Neural progenitor cell (in vitro differentiated cells): ENCODE data around the gene MEI1. TPM values are rescaled to one million over a fixed set of nuclear protein-coding genes. Genes with fewer than 3 reads are reported as not detected.
"Not testable (repeated sequence)": the region's sequence is repeated elsewhere in the genome, so short reads cannot be mapped to it uniquely, and the experiment has no call there.

Source experiments
- DNase-seq: peaks from one replicate; pipeline ENCODE4 v3.0.0-alpha.2; 2016; ENCODE audit warnings: low spot score
- H2AFZ ChIP-seq: fragments of 200-600 bp; sonication (generic); replicated peaks from 2 replicates; pipeline ENCODE4 v1.6.1; 2016; ENCODE audit warnings: antibody characterized with exemption
- H3F3A ChIP-seq: fragments of 200-600 bp; sonication (generic); 2 replicates; pipeline ENCODE4 v1.6.1; 2016; ENCODE audit warnings: antibody characterized with exemption, low read depth
- H3K27ac ChIP-seq: fragments of 200-600 bp; sonication (generic); 2 replicates; pipeline ENCODE4 v1.5.1; 2016; ENCODE audit warnings: mild to moderate bottlenecking
- H3K27me3 ChIP-seq: fragments of 200-600 bp; sonication (generic); 2 replicates; pipeline ENCODE4 v1.6.1; 2016; ENCODE audit warnings: mild to moderate bottlenecking, moderate library complexity
- H3K36me3 ChIP-seq: fragments of 200-600 bp; sonication (generic); 2 replicates; pipeline ENCODE4 v1.5.1; 2016
- H3K4me1 ChIP-seq: fragments of 200-600 bp; sonication (generic); 2 replicates; pipeline ENCODE4 v1.6.1; 2016; ENCODE audit warnings: mixed run types
- H3K4me2 ChIP-seq: fragments of 200-600 bp; sonication (generic); 2 replicates; pipeline ENCODE4 v1.6.1; 2016
- H3K4me3 ChIP-seq: fragments of 200-600 bp; sonication (generic); 2 replicates; pipeline ENCODE4 v1.5.1; 2016
- H3K79me2 ChIP-seq: fragments of 200-600 bp; sonication (generic); 2 replicates; pipeline ENCODE4 v1.6.1; 2016; ENCODE audit warnings: low read depth
- H3K9ac ChIP-seq: fragments of 200-600 bp; sonication (generic); 2 replicates; pipeline ENCODE4 v1.6.1; 2016
- H3K9me3 ChIP-seq: fragments of 200-600 bp; sonication (generic); 2 replicates; pipeline ENCODE4 v1.5.1; 2016; ENCODE audit warnings: low read depth
- H4K20me1 ChIP-seq: fragments of 200-600 bp; sonication (generic); 2 replicates; pipeline ENCODE4 v1.6.1; 2016; ENCODE audit warnings: low read depth
- H3K27ac Mint-ChIP-seq: 3 replicates; pipeline ENCODE4 v1.8.0; 2021; ENCODE audit warnings: mixed read lengths
- H3K27me3 Mint-ChIP-seq: 2 replicates; pipeline ENCODE4 v1.8.0; 2022; ENCODE audit warnings: low read depth, mild to moderate bottlenecking, inconsistent platforms, moderate library complexity, mixed read lengths; ENCODE audit not compliant: insufficient read depth
- H3K36me3 Mint-ChIP-seq: 3 replicates; pipeline ENCODE4 v1.8.0; 2021; ENCODE audit warnings: mixed read lengths
- H3K4me1 Mint-ChIP-seq: 3 replicates; pipeline ENCODE4 v1.8.0; 2021; ENCODE audit warnings: mixed read lengths
- H3K4me3 Mint-ChIP-seq: 3 replicates; pipeline ENCODE4 v1.8.0; 2021; ENCODE audit warnings: mild to moderate bottlenecking, moderate library complexity, mixed read lengths
- H3K9me3 Mint-ChIP-seq: 3 replicates; pipeline ENCODE4 v1.8.0; 2020; ENCODE audit warnings: mixed read lengths
- CTCF ChIP-seq: fragments of 200-600 bp; sonication (generic); IDR thresholded peaks from 2 replicates; pipeline ENCODE4 v1.5.1; 2017; ENCODE audit warnings: antibody characterized with exemption, mild to moderate bottlenecking
- EZH2 ChIP-seq: fragments of 200-600 bp; sonication (generic); IDR thresholded peaks from 2 replicates; pipeline ENCODE4 v1.6.1; 2017; ENCODE audit warnings: antibody characterized with exemption, mild to moderate bottlenecking, moderate library complexity
- EZH2phosphoT487 ChIP-seq: fragments of 200-600 bp; sonication (generic); IDR thresholded peaks from 2 replicates; pipeline ENCODE4 v1.6.1; 2017; ENCODE audit warnings: antibody characterized with exemption
- total RNA-seq: library from RNA; depleted of rRNA; stranded (reverse); fragments of >200 nt; gene quantifications from 2 replicates; pipeline ENCODE4 v1.2.3, GENCODE V29; 2015; ENCODE audit warnings: low replicate concordance

MEI1 gene
- total RNA-seq, 1 donor from 2014 or later: not detected

- Mint-ChIP-seq H3K4me1 (peaks cover 55% of the 10 kb centered on the region), H3K27ac (peak overlapping the region; percentile 95), H3K36me3 (peaks cover 38% of the 10 kb centered on the region), H3K27me3 (peaks cover 6% of the 10 kb centered on the region), H3K4me3 (peak overlapping the region; percentile 96), H3K9me3 (no peaks in the 10 kb centered on the region)
- peak overlapping the region; percentile 95 for H3K4me2 ChIP-seq
- DNase-seq: no peak
- H3K9ac ChIP-seq: peak overlapping the region; percentile 91
- H3K4me1 ChIP-seq: peaks cover 22% of the 10 kb centered on the region
- H3K27ac ChIP-seq: peak overlapping the region; percentile 100
- H3K79me2 ChIP-seq: peaks cover 67% of the 10 kb centered on the region
- H3K27me3 ChIP-seq: no peaks in the 10 kb centered on the region
- peaks cover 9% of the 10 kb centered on the region for H3K36me3 ChIP-seq
- H3K9me3 ChIP-seq: no peaks in the 10 kb centered on the region
- peaks cover 46% of the 10 kb centered on the region for H4K20me1 ChIP-seq
- H2AFZ ChIP-seq: no peak overlapping the region
- peak overlapping the region; percentile 83 for H3K4me3 ChIP-seq
- TF ChIP-seq EZH2 (no peak), CTCF (no peak), EZH2phosphoT487 (no peak)
- H3F3A ChIP-seq: peaks cover 17% of the 10 kb centered on the region
Observed at GRCh38 chr22:41834005-41834944, 135.0 kb downstream of the MEI1 start.

- Histone ChIP-seq H3K79me2 (peaks cover 79% of the 10 kb centered on the region), H4K20me1 (peaks cover 58% of the 10 kb centered on the region), H3F3A (peaks cover 21% of the 10 kb centered on the region), H3K4me1 (peaks cover 27% of the 10 kb centered on the region), H3K4me2 (peak overlapping the region; percentile 95)
- not testable (repeated sequence) for H3K9me3 Mint-ChIP-seq, H3K36me3 ChIP-seq, H3K27me3 Mint-ChIP-seq, H3K4me3 ChIP-seq, H3K27me3 ChIP-seq, DNase-seq, H3K27ac Mint-ChIP-seq, H3K27ac ChIP-seq, H2AFZ ChIP-seq, H3K9ac ChIP-seq, H3K9me3 ChIP-seq
- Mint-ChIP-seq H3K4me3 (peak overlapping the region; percentile 65), H3K36me3 (peaks cover 45% of the 10 kb centered on the region), H3K4me1 (peaks cover 53% of the 10 kb centered on the region)
Observed at GRCh38 chr22:41835462-41835861, 136.2 kb downstream of the MEI1 start.

GRCh38 chr22:41836551-41836950 lies 137.2 kb downstream of the MEI1 start:
- H3K9me3 ChIP-seq: no peaks in the 10 kb centered on the region
- no peak overlapping the region for H3K9ac ChIP-seq
- no peaks in the 10 kb centered on the region for H3K27me3 ChIP-seq
- no peak overlapping the region for H3K4me2 ChIP-seq
- Mint-ChIP-seq H3K27ac (peak overlapping the region; percentile 69), H3K9me3 (no peaks in the 10 kb centered on the region), H3K27me3 (peaks cover 4% of the 10 kb centered on the region), H3K4me1 (peaks cover 47% of the 10 kb centered on the region), H3K36me3 (peaks cover 53% of the 10 kb centered on the region), H3K4me3 (peak overlapping the region; percentile 65)
- no peak overlapping the region for H2AFZ ChIP-seq
- H3F3A ChIP-seq: peaks cover 18% of the 10 kb centered on the region
- H4K20me1 ChIP-seq: peaks cover 69% of the 10 kb centered on the region
- peaks cover 88% of the 10 kb centered on the region for H3K79me2 ChIP-seq
- TF ChIP-seq EZH2phosphoT487: no peak
- TF ChIP-seq EZH2: no peak
- no peak for TF ChIP-seq CTCF
- H3K4me1 ChIP-seq: peaks cover 27% of the 10 kb centered on the region
- H3K36me3 ChIP-seq: peaks cover 9% of the 10 kb centered on the region
- DNase-seq: no peak
- H3K4me3 ChIP-seq: no peak overlapping the region
- no peak overlapping the region for H3K27ac ChIP-seq
